Right renal cortex interstitium (tissue), 3 donors: ENCODE data around the gene BPIFB2. TPM values are rescaled to one million over a fixed set of nuclear protein-coding genes. Genes with fewer than 3 reads are reported as not detected.

ENCODE experiments used
- DNase-seq, 3 donors: peaks; one replicate each; pipeline ENCODE4 v3.0.0-alpha.2; 2013; ENCODE audit warnings: low read depth in 3 of 3, low spot score in 2 of 3
- polyA plus RNA-seq, 3 donors: library from polyadenylated mRNA; unstranded; fragments of 120-200 nt; gene quantifications; one replicate each; pipeline ENCODE4 v1.2.1, GENCODE V29; 2013; ENCODE audit not compliant: insufficient read length in 3 of 3

BPIFB2 gene
- polyA plus RNA-seq, 3 donors = not detected

DNA sequence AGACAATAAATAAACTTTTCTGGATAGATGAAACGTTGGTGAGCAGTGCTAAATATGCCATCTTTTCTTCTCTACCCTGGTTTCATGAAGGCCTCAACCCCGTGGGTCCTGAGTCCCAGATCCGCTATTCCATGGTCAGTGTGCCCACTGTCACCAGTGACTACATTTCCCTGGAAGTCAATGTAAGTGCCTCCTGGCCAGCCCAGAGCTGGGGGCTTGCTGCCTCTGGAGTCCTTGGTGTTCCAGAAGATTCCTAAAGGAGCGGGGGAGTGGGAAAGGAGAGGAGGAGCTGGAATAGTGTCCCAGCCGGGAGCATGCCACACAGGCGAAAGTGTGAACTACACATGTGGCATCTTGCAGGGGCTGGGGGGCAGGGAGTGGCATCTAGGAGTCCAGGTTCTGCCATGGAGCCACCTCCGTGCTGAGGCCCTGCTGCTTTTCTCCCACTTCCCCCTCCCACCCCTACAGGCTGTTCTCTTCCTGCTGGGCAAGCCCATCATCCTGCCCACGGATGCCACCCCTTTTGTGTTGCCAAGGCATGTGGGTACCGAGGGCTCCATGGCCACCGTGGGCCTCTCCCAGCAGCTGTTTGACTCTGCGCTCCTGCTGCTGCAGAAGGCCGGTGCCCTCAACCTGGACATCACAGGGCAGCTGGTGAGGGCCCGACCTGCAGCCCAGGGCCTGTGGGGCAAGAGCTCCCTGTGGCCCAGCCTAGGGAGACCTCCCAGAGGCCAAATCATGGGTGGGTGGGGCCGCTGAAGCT is 10.8 kb downstream of the BPIFB2 start:
- no peak for DNase-seq

GRCh38 chr20:33019465-33020277 is 12.2 kb downstream of the BPIFB2 start:
- no peak for DNase-seq

DNA sequence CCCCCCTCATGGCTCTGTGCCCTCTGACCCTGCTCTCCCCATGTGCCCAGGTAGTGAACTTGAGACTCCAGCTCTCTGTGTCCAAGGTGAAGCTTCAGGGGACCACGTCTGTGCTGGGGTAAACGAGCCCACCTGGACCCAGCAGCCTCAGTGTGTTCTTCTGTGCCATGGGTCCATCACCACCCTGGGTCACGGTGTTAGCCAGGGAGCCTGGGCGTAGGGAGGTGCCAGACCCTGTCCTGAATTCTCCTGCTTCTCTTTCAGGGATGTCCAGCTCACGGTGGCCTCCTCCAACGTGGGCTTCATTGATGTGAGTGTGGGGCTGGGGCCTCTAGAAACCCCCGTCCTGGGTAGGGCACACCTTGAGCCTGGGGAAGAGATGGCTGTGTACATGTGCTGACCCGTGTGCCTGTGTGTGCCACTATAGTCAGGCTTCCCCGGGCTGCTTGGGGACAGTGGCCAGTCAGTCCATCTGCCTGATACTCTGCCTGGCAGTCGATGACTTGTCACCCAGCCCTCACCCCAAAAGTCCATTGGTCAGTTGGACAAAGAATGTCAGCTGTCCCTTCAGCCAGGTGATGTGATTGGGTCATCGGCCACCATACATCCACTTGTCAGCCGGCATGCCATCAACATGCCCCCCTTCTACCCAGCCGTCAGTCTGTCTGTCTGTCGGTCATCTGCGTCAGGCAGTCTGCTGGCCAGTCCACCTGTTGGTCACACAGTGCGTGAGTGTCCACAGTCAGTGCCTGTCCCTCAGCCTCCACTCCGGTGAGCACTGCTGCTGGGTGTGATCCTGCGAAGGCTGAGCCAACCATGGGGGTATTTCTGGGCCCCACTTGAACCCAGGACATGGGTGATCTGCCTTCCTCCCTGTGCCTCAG is 13.0 kb downstream of the BPIFB2 start:
- no peak for DNase-seq

DNA sequence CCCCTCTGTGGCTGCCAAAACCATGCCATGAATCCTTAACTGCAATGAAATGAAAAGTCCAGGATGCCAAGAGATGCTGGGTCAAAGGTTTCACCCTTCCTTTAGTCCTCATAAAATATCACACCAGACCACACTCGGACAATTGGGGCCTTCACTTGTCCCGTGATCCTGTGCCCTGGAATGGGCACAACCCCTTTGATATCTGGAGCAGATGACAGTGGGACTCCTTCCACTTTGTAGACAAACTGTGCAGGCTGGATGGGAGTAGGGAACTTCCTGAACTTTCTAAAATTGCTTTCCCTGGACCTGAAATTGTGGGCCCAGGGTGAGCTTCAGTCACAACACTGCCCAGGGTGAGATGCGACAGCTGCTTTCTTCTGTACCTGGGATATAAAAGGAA is 14.4 kb downstream of the BPIFB2 start:
- DNase-seq = no peak

DNA sequence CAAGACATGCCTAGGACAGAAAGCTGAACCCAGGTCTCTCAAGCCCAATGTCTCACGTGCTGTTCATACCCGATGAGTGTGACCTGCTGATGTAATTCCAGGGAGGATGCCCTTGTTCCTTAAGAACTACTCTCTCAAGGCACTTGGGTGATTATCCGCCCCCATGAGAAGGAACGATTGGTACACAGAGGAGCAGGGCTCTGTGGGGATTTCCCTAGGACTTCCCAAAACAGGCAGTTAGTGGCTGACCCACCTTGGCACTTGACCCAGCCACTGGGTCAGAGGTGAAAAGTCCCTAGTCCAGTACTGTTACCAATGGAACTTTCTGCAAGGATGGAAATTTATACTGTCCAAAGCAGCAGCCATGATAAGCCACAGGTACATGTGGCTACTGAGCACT is 14.8 kb downstream of the BPIFB2 start:
- no peak for DNase-seq

DNA sequence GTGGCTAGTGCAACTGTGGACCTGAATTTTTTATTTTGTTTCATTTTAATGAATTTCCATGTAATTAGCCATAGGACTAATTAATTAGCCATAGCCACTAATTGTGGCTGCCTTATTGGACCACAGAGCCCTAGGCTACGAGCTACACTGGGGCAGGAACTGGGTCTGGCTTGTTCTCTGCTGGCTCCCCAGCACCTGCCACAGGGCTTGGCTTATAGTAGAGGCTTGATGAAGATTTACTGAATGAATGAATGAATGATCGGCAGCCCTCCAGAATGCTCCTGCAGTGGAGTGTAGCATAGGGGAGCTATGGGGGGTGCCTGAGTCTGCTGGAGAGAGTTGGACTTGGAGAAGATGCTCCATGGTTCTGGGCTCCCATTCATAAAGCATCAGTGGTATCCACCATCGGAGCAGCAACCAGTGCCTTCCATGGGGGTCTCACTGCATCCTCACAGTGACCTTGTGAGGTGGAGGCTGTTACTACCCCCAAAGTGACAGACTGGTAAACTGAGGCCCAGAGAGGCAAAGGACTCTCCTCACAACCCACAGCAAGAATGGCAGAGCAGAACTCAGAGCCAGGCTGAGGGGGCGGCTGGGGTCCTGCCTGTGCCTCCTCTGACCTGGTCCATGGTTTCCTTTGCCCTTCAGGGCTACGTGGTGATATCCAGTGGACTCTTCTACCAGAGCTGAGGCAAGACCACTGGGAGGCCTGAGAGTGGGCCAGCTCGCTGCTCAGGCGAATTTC is 15.4 kb downstream of the BPIFB2 start:
- DNase-seq = no peak

DNA sequence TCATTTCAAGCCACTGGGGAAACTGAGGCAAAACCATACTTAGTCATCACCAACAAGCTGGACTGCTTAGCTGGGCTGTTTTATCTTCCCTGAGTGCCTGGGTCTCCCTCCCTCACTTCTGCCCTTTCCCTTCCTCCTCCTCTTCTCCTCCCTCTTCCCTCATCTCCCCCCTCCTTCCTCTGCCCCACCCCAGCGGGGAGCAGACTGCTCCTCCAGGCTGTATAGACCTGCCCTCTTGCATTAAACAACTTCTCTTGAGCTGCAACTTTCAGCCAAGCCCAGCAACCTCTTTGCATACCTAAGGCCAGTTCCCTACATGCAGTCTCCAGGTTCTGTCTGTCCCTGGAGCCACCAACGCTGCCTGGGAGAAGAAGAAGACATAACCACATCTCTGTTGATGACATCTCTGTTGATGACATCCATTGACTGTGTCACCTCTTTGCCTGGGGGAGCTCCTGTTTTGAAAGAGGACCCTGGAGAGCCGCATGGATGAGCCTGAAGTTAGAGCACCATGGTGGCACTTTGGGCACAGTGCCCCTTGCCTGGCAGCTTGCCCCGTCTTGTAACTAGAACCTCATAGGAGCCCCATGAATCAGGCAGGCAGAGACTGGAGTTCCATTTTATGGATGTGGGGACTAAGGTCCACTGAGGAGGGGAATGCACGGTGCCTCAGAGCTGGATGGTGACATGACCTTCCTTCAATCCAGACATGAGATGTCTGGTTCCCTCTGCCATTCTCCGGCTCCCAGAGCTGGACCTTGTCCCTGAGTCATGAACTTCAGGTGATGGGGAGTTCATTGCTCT is 16.1 kb downstream of the BPIFB2 start:
- DNase-seq = no peak

- DNase-seq = no peak
Observed at GRCh38 chr20:33024243-33024560, 16.7 kb downstream of the BPIFB2 start.

- DNase-seq = no peak
Observed at GRCh38 chr20:33024609-33025317, 17.3 kb downstream of the BPIFB2 start.

DNA sequence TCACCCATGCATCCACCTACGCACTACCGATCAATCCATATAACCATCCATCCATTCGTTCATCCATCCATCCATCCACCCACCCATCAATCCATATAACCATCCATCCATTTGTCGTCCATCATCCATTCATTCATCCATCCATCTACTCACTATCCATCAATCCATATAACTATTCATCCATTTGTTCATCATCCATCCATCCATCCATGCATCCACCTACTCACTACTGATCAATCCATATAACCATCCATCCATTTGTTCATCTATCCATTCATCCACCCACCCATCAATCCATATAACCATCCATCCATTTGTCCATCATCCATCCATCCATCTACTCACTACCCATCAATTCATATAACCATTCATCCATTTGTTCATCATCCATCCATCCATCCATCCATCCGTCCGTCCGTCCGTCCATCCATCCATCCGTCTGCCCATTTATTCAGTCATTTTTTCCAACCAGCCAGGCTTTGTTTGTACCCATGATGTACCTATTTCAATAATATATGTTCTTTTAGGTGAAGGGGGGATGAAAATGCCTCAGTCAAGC is 17.9 kb downstream of the BPIFB2 start:
- DNase-seq = no peak

- no peak for DNase-seq
Observed at GRCh38 chr20:33026072-33026778, 18.7 kb downstream of the BPIFB2 start.

DNA sequence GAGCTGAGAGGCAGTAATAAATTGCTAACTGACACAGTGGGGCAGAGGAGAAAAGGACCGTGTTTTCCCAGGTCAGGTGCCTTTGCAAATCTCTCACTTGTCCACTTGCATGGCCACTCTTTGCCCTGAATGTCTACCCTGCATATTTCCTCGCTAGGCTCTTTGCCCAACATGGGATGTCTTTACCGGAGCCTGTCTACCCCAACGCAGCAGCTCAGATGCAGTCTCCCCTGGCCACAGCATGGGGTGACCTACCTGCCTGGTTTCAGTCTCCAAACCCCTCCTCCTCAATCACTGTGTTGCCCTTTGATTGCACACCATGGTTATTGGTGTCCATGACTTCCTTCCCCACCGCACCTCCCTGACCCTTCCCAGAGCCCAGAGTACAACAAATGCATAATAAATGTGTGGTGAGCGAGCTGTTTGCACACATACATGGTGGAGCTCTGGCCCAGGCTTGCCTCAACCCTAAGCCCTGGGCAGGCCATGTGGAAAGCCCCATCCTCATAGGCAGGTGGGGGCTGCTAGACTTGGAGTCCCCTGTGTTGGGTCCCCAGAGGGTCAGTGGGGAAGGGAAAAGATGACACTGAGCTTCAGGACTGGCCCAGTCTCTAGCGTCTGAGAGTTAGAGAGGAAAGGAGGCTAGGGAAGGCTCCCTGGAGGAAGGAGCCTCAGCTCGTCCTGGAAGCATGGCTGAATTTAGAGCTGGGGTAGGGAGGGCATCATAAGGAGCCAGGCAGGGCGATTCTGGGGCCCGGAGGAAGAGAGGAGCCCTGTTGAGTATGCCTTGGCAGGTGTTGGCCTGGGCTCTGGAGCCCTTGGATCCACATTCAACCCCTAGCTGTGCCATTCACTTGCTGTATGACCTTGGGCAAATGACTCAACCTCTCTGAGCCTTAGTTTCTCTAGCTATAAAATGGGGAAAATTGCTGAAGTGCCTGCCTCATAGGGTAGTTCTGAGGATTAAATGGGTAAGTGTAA is 19.6 kb downstream of the BPIFB2 start:
- DNase-seq = no peak

DNA sequence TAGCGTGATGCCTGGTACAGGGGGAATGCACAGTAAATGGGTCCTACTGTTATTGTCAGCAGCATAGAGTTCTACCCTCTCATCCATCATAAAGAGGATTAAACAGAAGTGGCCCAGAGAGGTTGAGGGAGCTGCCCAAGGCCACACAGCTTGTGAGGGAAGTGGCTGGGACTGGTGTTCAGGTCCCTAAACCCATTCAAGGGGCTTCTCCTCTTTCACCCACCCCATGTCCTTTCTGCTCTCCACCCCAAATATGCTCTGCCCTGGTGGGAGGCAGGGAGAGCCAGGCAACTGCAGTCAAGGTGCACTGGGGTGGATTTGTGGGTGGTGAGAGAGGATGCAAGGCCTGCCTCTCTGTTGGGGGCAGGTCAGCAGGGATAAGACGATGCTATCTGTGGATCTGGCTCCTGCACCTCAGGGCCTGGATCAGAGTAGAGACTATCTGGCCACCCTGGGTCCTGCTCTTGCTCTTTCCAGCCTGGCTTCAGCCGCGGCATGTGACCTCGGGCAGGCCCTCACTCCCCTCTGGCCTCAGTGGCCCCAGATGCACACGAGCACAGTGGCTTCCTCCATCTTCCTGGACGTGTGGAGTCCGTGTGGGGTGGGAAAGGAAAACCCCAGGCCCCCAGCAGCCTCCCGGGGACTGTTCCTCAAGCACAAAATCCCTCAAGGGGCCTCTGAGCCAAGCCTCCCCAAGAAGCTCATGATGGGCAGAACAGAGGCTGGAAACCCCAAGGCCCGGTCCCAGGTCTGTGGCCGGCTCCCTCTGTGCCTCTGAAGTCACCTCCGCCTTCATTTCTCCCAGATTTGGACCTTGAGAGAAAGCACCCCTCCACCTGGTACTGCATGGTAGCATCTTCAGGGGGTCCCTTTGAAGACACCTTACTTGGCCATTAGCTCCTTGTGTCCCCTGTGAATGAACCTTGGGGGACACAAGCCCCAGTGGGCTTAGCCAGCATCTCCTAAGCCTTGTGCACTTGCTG is 20.6 kb downstream of the BPIFB2 start:
- DNase-seq = no peak

GRCh38 chr20:33028875-33029274 is 21.4 kb downstream of the BPIFB2 start:
- no peak for DNase-seq

GRCh38 chr20:33030076-33030475 is 22.6 kb downstream of the BPIFB2 start:
- DNase-seq = no peak

DNA sequence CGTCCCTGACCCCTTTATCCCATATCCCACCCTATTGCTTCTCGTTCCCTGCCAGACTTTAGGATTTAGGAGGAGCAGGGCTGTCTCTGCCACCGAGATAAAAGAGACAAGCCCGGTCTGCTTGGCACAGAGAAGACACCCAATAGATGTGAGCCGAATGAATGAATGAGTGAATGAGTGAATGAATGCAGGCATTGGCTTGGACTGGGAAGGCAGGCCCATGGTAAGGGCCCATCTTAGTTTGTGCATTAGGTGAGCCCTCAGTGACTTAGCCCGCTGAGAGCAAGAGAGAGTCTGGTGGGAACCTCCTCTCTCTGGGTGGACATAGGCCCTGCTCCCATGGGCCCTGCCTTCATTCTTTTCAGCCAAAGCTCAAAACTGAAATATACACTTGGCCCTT is 23.1 kb downstream of the BPIFB2 start:
- no peak for DNase-seq
